OCI-LY1 (cell line): Measurements from ENCODE around the gene SMYD4.

Experiments
- CTCF ChIP-seq: fragments of 200-600 bp; sonication (generic), shearing (Covaris generic); IDR thresholded peaks from 2 replicates; pipeline ENCODE4 v1.5.1; 2017; ENCODE audit warnings: mild to moderate bottlenecking, antibody characterized with exemption, low read length, moderate library complexity, mixed read lengths
- EZH2 ChIP-seq: fragments of 200-600 bp; sonication (generic), shearing (Covaris generic); IDR thresholded peaks from 2 replicates; pipeline ENCODE4 v1.8.0; 2017; ENCODE audit warnings: borderline replicate concordance, mixed run types, mild to moderate bottlenecking, antibody characterized with exemption, low read length, moderate library complexity, mixed read lengths

- no peak for TF ChIP-seq CTCF
- no peak for TF ChIP-seq EZH2
Observed at GRCh38 chr17:1753767-1754429, 75.8 kb downstream of the SMYD4 start.
